HG03442 (cell line): ENCODE data around the gene ABLIM1.

Experiments used
- ATAC-seq: cut with Tn5 transposase; IDR thresholded peaks from one replicate; pipeline ENCODE4 v1.9.1; 2021; ENCODE audit warnings: mild to moderate bottlenecking, moderate library complexity; ENCODE audit not compliant: unreplicated experiment

The ABLIM1 gene

DNA sequence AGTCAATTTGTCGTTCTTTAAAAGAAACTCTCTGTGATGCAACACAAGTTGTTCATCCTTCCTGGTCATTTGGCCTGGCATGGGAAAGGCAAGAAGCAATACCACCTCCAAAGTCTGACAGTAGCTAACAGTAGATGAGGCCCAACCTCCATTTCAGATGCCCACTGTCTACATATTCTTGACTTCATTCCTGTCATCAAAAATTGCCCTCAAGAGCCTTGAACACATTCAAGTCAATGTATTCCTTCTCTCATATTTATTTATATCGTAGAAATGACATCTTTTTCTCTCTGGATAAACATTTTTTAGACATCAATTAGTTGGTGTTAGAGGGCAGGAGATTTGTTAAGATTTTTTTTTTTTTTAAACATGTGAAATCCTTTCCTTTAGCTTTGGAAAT lies 33.7 kb downstream of the ABLIM1 start:
- ATAC-seq, result no peak

GRCh38 chr10:114623661-114624294 lies 34.3 kb downstream of the ABLIM1 start:
- no peak for ATAC-seq

DNA sequence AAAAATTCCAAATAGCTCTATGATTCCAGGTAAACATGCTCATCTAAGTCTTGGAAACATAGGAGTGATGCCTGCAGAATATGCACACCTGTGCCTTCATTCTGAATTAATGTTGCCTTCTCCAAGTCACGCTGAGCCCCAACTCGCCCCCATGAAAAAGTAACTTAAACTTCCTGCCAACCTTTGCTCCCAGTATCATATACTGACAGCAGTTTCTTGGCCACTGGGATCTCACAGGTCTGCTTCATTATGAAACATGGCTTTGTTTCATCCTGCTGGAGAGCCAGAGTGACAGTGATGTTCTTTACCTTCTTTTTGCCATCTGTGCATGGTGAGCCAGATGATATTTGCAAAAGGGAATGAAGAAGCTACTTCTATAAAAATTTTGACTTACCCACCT lies 34.9 kb downstream of the ABLIM1 start:
- no peak for ATAC-seq

DNA sequence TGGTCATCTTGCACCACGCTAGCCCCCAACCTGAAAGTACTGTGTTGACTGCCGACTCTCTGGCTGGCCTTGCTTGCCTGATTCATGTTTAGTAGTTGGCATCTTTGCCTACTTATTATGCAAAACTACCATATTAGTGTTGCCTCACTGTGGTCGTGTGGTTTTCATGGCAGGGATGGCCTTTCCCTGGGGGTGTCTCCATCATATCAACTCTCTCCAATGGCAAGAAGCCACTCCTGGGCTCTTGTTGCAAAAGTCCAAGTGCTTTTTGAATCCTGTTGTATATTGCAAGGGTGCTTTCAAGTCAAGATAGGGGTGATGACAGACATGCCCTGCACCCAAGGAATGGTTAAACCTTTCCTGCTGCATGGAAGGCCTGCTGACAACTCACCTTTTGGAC lies 39.4 kb downstream of the ABLIM1 start:
- no peak for ATAC-seq

- ATAC-seq, result no peak
Observed at GRCh38 chr10:114616516-114616915, 41.6 kb downstream of the ABLIM1 start.

DNA sequence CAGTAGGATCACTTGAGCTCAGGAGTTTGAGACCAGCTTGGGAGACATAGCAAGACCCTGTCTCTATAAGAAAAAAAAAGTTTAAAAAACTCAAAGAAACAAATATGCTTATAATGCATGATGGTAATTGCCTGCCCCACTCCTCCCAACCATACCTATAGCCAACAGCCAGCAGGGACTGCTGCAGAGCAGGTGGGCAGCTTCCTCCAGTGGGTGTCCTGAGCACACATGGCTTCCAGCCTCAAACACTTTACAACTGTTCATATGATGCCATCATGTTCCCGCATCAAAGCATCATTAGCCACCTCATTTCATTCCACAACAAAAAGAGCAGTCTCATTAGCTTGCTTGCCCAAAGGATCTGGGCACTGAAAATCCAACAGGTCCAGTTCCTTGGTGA lies 42.0 kb downstream of the ABLIM1 start:
- no peak for ATAC-seq

DNA sequence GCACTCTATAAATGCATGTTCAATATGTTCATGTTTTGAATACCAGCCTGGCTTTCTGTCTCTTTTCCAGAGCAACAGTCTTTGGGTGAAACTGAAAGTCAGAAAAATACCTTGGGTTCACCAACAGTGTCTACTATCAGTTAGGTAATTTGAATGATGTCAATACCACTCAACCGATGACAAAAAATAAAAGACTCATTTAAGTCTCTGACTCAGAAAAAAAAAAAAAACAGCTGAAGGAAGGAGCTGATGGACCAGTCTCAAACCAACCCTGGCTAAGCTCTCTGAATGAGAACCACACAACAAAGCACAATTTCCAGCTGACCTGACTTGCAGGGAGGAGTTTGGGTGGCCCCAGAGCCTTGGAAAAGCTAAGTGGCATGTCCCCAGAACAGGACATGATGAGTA lies 42.5 kb downstream of the ABLIM1 start:
- peak; percentile 90 for ATAC-seq

- ATAC-seq, result no peak
Observed at GRCh38 chr10:114613237-114613979, 44.7 kb downstream of the ABLIM1 start.

- no peak for ATAC-seq
Observed at GRCh38 chr10:114611617-114612016, 46.5 kb downstream of the ABLIM1 start.

GRCh38 chr10:114609518-114610426 lies 48.3 kb downstream of the ABLIM1 start:
- ATAC-seq, result no peak

- no peak for ATAC-seq
Observed at GRCh38 chr10:114607358-114607998, 50.6 kb downstream of the ABLIM1 start.

DNA sequence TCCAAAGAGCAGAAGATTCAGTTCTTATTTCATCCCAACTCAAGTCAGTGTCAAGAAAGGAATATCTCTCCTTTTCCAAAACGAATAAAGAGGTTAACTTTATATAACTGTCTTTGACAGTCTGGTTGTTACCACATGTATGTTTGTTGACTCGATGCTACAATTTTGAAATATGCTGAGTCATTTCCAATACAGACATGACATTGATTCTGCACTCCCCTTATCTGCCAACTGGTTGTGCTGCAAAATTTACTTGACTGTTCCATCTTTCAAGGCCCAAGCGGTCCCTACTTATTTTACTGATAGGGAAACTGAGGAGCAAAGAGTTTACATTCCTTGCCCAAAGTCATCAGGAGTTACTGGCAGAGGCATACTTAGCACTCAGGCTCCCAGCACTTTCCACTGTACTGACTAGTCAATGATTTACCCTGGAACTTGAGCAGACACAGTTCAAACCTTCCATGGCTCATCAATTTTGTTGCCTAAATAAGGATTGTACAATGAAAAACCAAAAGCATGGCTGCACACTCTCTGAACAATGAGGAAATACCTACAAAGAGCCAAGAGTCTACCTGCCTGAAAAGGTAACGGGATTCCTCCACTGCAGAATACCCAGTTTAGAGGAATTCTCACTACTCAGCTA lies 52.8 kb downstream of the ABLIM1 start:
- no peak for ATAC-seq

- ATAC-seq, result no peak
Observed at GRCh38 chr10:114604357-114605130, 53.5 kb downstream of the ABLIM1 start.

DNA sequence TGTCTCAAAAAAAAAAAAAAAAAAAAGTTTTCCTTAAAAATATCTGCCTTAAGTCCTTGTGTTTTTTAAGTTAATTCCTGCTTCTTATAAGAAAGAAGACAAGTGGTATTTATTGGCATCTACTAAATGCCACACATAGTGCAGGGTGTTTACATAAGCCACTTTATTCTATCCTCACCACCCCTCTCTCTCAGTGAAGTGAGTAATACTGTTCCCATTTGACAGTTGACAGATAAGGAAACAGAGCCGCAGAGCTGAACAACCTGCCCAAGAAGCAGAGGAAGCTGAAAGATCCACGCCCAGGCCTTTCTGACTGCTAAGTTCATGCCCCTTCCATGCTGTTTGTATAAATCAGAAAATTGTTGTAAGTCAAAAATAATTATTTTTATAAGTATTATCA lies 54.1 kb downstream of the ABLIM1 start:
- no peak for ATAC-seq

GRCh38 chr10:114603303-114603702 lies 54.8 kb downstream of the ABLIM1 start:
- ATAC-seq, result no peak

GRCh38 chr10:114600057-114600456 lies 58.0 kb downstream of the ABLIM1 start:
- no peak for ATAC-seq

GRCh38 chr10:114596793-114597192 lies 61.3 kb downstream of the ABLIM1 start:
- no peak for ATAC-seq

GRCh38 chr10:114593816-114594468 lies 64.1 kb downstream of the ABLIM1 start:
- ATAC-seq, result no peak

DNA sequence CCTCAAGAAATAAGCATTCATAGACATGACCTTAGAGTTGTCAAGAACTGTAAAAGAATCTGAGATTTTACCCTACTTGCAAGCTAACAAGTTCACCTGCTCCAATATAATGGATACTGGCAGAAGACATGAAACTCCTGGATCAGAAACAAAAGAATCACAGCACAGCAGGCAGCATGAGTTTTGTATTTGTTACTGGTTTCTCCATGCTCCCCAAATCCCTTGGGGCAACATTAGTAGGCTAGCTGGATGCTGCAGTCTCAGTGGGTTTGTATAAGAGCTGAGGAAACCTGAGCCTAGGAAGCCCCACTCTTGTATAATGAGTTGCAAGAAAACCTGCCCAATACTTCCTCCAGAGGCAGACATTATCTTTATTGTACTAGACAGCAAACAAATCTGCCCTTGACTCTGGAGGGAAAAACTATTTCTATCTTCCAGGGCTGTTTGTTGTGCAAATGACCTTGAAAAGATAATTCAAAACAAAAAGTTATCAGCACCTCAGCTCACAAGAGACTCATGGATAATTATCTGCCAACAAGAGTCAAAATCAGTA lies 64.8 kb downstream of the ABLIM1 start:
- no peak for ATAC-seq
